Upper lobe of right lung (tissue), 1 donor: ENCODE data around the gene SLC19A1. TPM values are rescaled to one million over a fixed set of nuclear protein-coding genes. Genes with fewer than 3 reads are reported as not detected.
"Not testable (repeated sequence)": the region's sequence is repeated elsewhere in the genome, so short reads cannot be mapped to it uniquely, and the experiment has no call there.

Experiments
- ATAC-seq: fragments of 200-7000 bp; cut with Tn5 transposase; one replicate; pipeline ENCODE4 v1.9.1; 2020; ENCODE audit warnings: mild to moderate bottlenecking, moderate library complexity
- DNase-seq: peaks from one replicate; pipeline ENCODE4 v3.0.0-alpha.2; 2020
- H3K27ac ChIP-seq: fragments of 200-600 bp; one replicate; pipeline ENCODE4 v1.8.0; 2022
- H3K27me3 ChIP-seq: fragments of 200-600 bp; one replicate; pipeline ENCODE4 v1.8.0; 2022; ENCODE audit warnings: mild to moderate bottlenecking
- H3K36me3 ChIP-seq: fragments of 200-600 bp; one replicate; pipeline ENCODE4 v1.8.0; 2022
- H3K4me1 ChIP-seq: fragments of 200-600 bp; one replicate; pipeline ENCODE4 v1.8.0; 2022
- H3K4me3 ChIP-seq: fragments of 200-600 bp; one replicate; pipeline ENCODE4 v1.8.0; 2022; ENCODE audit warnings: mild to moderate bottlenecking
- H3K9me3 ChIP-seq: fragments of 200-600 bp; one replicate; pipeline ENCODE4 v1.8.0; 2022
- intact Hi-C: fragments of 100-400 bp; cut with DNase I; formaldehyde crosslinking; loops from one replicate; pipeline ENCODE4 v1.11.0; 2022
- total RNA-seq: library from RNA; stranded (reverse); fragmentation: NEBNext Ultra II Directional; extraction: Animal tissue kit (Norgen Biotek cat#: 25700); gene quantifications from one replicate; pipeline ENCODE4 v1.2.1, GENCODE V29; 2021
- TF ChIP-seq, protein P1 (sequence below): fragments of 200-600 bp; IDR thresholded peaks from one replicate; pipeline ENCODE4 v1.8.0; 2022; ENCODE audit warnings: antibody characterized with exemption
- donor health status: DM: no; HTN: yes; CAD: no; lungs with severe emphysema.

The SLC19A1 gene
- total RNA-seq, 1 donor from 2014 or later, result 39.3 TPM

DNA sequence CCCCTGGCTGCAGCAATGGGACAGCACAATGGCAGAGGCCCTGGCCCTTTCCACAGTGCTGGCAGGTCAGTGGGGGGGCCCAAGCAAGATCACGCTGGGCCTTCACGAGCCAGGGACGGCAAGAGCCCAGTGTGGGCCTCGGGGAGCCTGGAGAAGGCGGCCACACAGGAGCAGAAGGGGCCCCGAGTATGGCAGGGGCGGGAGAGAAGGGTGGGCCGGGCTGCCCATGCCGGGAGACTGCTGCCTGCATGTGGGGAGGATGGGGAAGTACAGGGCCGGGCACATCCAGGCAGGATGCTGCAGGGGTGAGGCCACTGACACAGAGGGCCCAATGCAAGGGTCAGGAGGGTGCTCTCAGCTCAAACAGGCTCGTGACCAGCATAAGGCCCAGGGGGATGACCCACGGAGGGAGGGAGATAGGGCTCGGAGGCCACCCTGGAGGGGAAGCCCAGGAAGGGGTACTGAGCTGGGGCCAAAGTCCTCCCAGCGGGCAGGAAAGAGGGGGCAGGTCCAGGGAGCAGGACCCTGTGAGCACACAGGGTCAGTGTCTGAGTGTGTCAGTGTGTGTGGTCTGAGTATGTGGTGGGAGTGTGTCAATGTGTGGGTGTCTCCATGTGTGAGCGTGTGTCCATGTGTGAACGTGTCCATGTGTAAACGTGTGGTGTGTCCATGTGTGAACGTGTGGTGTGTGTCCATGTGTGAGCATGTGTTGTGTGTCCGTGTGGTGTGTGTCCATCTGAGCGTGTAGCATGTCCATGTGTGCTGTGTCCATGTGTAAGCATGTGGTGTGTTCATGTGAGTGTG is 13.1 kb downstream of the SLC19A1 start:
- ATAC-seq, result peak; percentile 23

GRCh38 chr21:45528028-45528705 is 14.1 kb downstream of the SLC19A1 start:
- H3K4me3 ChIP-seq, result no peak overlapping the region
- peaks cover 4% of the 10 kb centered on the region for H3K4me1 ChIP-seq
- peak; percentile 39 for ATAC-seq
- intact Hi-C loops, result no loop called here
- H3K9me3 ChIP-seq, result no peaks in the 10 kb centered on the region
- H3K27ac ChIP-seq, result peak overlapping the region; percentile 47
- DNase-seq, result peak; percentile 71
- TF ChIP-seq, protein P1, sequence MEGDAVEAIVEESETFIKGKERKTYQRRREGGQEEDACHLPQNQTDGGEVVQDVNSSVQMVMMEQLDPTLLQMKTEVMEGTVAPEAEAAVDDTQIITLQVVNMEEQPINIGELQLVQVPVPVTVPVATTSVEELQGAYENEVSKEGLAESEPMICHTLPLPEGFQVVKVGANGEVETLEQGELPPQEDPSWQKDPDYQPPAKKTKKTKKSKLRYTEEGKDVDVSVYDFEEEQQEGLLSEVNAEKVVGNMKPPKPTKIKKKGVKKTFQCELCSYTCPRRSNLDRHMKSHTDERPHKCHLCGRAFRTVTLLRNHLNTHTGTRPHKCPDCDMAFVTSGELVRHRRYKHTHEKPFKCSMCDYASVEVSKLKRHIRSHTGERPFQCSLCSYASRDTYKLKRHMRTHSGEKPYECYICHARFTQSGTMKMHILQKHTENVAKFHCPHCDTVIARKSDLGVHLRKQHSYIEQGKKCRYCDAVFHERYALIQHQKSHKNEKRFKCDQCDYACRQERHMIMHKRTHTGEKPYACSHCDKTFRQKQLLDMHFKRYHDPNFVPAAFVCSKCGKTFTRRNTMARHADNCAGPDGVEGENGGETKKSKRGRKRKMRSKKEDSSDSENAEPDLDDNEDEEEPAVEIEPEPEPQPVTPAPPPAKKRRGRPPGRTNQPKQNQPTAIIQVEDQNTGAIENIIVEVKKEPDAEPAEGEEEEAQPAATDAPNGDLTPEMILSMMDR, result no peak
- peaks cover 6% of the 10 kb centered on the region for H3K36me3 ChIP-seq
- no peaks in the 10 kb centered on the region for H3K27me3 ChIP-seq

More for the DNA sequence above, 13.1 kb downstream of the SLC19A1 start:
- peaks cover 6% of the 10 kb centered on the region for H3K36me3 ChIP-seq
- no peaks in the 10 kb centered on the region for H3K9me3 ChIP-seq
- DNase-seq, result peak; percentile 68
- no peaks in the 10 kb centered on the region for H3K27me3 ChIP-seq
- TF ChIP-seq, protein P1, result no peak
- H3K4me1 ChIP-seq, result peaks cover 8% of the 10 kb centered on the region
- intact Hi-C loops, result no loop called here
- no peak overlapping the region for H3K4me3 ChIP-seq
- H3K27ac ChIP-seq, result no peak overlapping the region

DNA sequence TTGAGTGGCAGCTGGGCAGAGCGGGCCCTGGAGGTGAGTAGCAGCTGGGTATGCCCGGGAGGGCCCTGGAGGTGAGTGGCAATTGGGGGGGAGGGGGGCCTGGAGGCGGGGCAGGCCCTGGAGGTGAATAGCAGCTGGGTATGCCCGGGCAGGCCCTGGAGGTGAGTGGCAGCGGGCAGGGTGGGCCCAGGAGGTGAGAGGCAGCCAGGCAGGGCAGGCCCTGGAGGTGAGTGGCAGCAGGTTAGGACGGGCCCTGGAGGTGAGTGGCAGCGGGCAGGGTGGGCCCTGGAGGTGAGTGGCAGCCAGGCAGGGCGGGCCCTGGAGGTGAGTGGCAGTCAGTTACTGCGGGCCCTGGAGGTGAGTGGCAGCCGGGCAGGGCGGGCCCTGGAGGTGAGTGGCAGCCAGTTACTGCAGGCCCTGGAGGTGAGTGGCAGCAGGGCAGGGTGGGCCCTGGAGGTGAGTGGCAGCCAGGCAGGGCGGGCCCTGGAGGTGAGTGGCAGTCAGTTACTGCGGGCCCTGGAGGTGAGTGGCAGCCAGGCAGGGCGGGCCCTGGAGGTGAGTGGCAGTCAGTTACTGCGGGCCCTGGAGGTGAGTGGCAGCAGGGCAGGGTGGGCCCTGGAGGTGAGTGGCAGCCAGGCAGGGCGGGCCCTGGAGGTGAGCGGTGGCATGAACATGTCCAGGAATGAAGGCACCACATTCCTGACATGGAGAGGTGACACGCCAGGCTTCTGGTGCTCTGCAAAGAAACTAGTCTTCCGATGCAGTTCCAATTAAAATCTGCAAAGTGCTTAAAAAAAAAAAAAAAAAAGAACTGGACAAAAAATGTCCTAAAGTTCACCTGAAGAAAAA is 14.9 kb downstream of the SLC19A1 start:
- H3K36me3 ChIP-seq, H3K4me3 ChIP-seq, intact Hi-C loops, H3K9me3 ChIP-seq, H3K27ac ChIP-seq, H3K4me1 ChIP-seq, H3K27me3 ChIP-seq: not testable (repeated sequence)
- DNase-seq, result peak; percentile 88
- ATAC-seq, result peak; percentile 75

GRCh38 chr21:45525910-45526306 is 16.3 kb downstream of the SLC19A1 start:
- Histone ChIP-seq H3K36me3 (peaks cover 6% of the 10 kb centered on the region), H3K4me1 (no peaks in the 10 kb centered on the region), H3K27ac (no peak overlapping the region), H3K9me3 (peaks cover 6% of the 10 kb centered on the region), H3K27me3 (no peaks in the 10 kb centered on the region), H3K4me3 (no peak overlapping the region)
- intact Hi-C loops, result no loop called here
- TF ChIP-seq, protein P1, result no peak
- no peak for ATAC-seq
- DNase-seq, result peak; percentile 59

DNA sequence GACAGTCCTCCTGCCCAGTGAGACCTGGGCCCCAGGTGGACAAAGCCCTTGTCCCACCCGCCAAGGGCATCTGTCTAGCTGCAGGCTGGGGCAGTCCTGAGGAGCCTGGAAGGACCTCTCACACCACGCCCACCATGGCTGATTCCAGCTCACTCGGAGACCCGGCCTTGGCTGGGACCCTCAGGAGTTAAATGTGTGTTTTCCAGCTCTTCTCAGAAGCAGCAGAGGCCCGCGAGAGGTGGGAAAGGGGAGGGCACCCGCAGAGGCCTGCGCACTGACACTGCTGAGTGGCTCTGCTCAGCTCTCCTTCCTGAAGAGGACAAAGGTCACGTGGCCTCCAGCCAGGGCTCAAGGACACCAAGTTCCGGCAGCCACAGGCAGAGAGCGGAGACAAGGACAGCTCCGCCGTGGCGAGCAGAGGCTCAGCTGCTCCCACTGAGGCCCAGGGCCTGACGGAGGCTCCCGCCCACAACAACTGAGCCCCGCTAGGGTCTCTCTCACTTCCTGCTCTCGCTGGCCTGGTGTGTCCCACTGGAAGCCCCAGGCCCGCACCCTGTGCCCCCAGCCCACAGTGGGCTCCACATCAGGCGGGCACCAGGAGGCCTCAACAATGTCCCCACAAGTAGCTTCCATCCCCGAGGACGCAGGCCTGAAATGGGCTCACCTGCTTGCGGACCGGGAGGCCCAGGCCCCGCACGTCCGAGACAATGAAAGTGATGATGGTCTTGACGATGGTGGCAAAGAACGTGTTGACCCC is 16.9 kb downstream of the SLC19A1 start:
- Histone ChIP-seq H3K27ac (no peak overlapping the region), H3K4me3 (no peak overlapping the region), H3K27me3 (no peaks in the 10 kb centered on the region), H3K9me3 (peaks cover 11% of the 10 kb centered on the region), H3K4me1 (no peaks in the 10 kb centered on the region), H3K36me3 (peaks cover 6% of the 10 kb centered on the region)
- ATAC-seq, result peak; percentile 8
- TF ChIP-seq, protein P1, result no peak
- peak; percentile 70 for DNase-seq
- intact Hi-C loops, result no loop called here
